Measurements from ENCODE around the gene FTO. TPM values are rescaled to one million over a fixed set of nuclear protein-coding genes. Genes with fewer than 3 reads are reported as not detected.

FTO gene
- total and polyA plus RNA-seq, 2 of the 13 experiments (the other 11 are each of a cell fraction or from before 2014, with no cell fraction given): 41.6 to 55.8 TPM

DNA sequence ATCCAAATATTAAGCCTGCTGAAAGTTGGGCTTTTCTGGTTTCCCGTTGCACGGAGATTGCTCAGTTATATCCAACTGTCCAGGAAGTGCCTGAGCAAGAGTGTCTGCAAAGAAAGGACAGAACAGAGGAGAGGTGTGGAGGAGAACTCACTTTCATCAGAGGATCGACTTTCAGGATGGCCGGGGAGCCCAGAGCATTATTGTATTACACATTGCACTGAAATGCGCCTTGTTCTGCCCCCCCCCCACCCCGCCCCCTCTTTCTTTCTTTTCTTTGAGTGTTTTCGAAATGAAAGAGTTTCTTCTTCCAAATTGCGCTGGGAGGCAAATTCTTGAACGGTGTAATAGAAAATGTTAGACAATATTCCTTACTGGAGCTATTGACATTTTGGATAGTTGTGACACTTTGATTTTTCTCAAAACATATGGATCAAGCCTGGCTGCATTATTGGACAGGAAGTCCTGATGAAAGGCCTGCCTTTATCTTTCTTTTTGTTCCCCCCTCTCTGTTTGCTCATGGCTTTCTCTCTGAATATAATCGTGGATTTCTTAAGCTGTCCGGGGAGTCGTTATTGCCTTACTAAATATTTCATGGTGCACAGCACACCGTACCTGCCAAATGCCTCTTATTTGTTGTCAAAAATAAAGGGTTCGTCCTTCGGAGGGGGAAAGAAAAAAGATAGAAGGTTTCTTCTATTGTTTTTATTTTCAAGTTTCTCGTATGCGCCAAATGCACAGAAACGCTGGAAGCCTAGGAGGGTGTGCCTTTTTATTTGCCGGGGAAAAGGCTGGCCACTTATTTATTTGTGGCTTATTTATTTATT lies 471.8 kb downstream of the FTO start (continued):
- TF ChIP-seq ZNF772 (CRISPR knock-in tag; IDR thresholded peaks at IDR 0.05): no peak
- peak; percentile 88 for TF ChIP-seq FOXA3 (CRISPR knock-in tag; IDR thresholded peaks at IDR 0.05)
- no peak for TF ChIP-seq SMAD1 (CRISPR knock-in tag; IDR thresholded peaks at IDR 0.05; ENCODE audit: borderline replicate concordance, low read depth)
- TF ChIP-seq SMYD3 (CRISPR knock-in tag; IDR thresholded peaks at IDR 0.05): peak; percentile 44; the same call in 1 of the 2 replicates
- TF ChIP-seq, protein P1, sequence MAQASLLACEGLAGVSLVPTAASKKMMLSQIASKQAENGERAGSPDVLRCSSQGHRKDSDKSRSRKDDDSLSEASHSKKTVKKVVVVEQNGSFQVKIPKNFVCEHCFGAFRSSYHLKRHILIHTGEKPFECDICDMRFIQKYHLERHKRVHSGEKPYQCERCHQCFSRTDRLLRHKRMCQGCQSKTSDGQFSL (CRISPR knock-in tag; IDR thresholded peaks at IDR 0.05): peak; percentile 93
- no peak for TF ChIP-seq BRD4 (CRISPR knock-in tag; IDR thresholded peaks at IDR 0.05)
- TF ChIP-seq FOXK2 (IDR thresholded peaks at IDR 0.05): 0 out of 2 replicates have a peak, but pooled peaks have one; percentile 12
- no peak for TF ChIP-seq SIN3B (IDR thresholded peaks at IDR 0.05; ENCODE audit: low read length)
- TF ChIP-seq SALL1 (CRISPR knock-in tag; IDR thresholded peaks at IDR 0.05): peak; percentile 3; the same call in 1 of the 2 replicates
- no peak for TF ChIP-seq ZNF296 (CRISPR knock-in tag; conservative IDR thresholded peaks at IDR 0.05)
- TF ChIP-seq, protein P2, sequence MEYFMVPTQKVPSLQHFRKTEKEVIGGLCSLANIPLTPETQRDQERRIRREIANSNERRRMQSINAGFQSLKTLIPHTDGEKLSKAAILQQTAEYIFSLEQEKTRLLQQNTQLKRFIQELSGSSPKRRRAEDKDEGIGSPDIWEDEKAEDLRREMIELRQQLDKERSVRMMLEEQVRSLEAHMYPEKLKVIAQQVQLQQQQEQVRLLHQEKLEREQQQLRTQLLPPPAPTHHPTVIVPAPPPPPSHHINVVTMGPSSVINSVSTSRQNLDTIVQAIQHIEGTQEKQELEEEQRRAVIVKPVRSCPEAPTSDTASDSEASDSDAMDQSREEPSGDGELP (IDR thresholded peaks at IDR 0.05; ENCODE audit: borderline replicate concordance, low read depth): peak; percentile 62; the same call in 1 of the 2 replicates
- TF ChIP-seq, protein P3, sequence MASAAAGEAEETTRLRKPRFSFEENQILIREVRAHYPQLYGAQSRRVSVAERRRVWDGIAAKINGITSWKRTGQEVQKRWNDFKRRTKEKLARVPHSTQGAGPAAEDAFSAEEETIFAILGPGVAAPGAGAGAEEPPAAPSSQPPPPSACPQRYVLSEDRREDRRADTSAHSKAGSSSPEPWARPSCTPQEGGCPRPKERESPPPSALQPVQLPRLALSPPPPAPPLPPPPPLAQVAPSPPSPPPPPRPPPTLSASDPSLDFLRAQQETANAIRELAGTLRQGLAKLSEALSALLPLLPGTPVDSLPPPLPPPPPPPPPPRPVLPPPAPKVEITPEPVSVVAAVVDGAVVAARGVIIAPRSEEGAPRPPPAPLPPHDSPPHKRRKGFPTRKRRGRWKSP (CRISPR knock-in tag; IDR thresholded peaks at IDR 0.05): no peak
- TF ChIP-seq U2AF1 (optimal IDR thresholded peaks at IDR 0.05; ENCODE audit: low read depth, low read length): no peak
- TF ChIP-seq ZNF460 (CRISPR knock-in tag; IDR thresholded peaks at IDR 0.05; ENCODE audit: borderline replicate concordance): no peak
- no peak for TF ChIP-seq ZFP37 (CRISPR knock-in tag; IDR thresholded peaks at IDR 0.05; ENCODE audit: borderline replicate concordance)
- TF ChIP-seq ZNF382 (CRISPR knock-in tag; IDR thresholded peaks at IDR 0.05; ENCODE audit: borderline replicate concordance): no peak
- no peak; the same call in 1 of the 2 replicates for TF ChIP-seq FOXA1 (IDR thresholded peaks at IDR 0.05)
- peak; percentile 84 for TF ChIP-seq FOXA1 (CRISPR knock-in tag; IDR thresholded peaks at IDR 0.05)
- 0 out of 2 replicates have a peak, but pooled peaks have one; percentile 28 for TF ChIP-seq DMAP1 (CRISPR knock-in tag; IDR thresholded peaks at IDR 0.05)
- peak; percentile 30 for TF ChIP-seq TEAD3 (CRISPR knock-in tag; optimal IDR thresholded peaks at IDR 0.05; ENCODE audit: borderline replicate concordance)
- no peak; the same call in 1 of the 2 replicates for TF ChIP-seq SPEN (CRISPR knock-in tag; IDR thresholded peaks at IDR 0.05; ENCODE audit: low read depth)
- no peak for TF ChIP-seq MTA3 (CRISPR knock-in tag; IDR thresholded peaks at IDR 0.05)
- no peak for TF ChIP-seq ZNF20 (CRISPR knock-in tag; IDR thresholded peaks at IDR 0.05)
- no peak for TF ChIP-seq MAZ (IDR thresholded peaks at IDR 0.05; ENCODE audit: borderline replicate concordance, low read depth, low read length)
- no peak for TF ChIP-seq MAZ (CRISPR knock-in tag; IDR thresholded peaks at IDR 0.05; ENCODE audit: low read depth)
- no peak for TF ChIP-seq NFKB2 (CRISPR knock-in tag; IDR thresholded peaks at IDR 0.05; ENCODE audit: borderline replicate concordance)
- no peak for TF ChIP-seq ZNF589 (CRISPR knock-in tag; conservative IDR thresholded peaks at IDR 0.05)
- TF ChIP-seq NONO (IDR thresholded peaks at IDR 0.05): no peak
- no peak for TF ChIP-seq NONO (CRISPR knock-in tag; conservative IDR thresholded peaks at IDR 0.05)
- TF ChIP-seq, protein P4, sequence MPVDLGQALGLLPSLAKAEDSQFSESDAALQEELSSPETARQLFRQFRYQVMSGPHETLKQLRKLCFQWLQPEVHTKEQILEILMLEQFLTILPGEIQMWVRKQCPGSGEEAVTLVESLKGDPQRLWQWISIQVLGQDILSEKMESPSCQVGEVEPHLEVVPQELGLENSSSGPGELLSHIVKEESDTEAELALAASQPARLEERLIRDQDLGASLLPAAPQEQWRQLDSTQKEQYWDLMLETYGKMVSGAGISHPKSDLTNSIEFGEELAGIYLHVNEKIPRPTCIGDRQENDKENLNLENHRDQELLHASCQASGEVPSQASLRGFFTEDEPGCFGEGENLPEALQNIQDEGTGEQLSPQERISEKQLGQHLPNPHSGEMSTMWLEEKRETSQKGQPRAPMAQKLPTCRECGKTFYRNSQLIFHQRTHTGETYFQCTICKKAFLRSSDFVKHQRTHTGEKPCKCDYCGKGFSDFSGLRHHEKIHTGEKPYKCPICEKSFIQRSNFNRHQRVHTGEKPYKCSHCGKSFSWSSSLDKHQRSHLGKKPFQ (CRISPR knock-in tag; IDR thresholded peaks at IDR 0.05; ENCODE audit: insufficient replicate concordance): peak; percentile 87
